ENCODE data around the gene CMPK1. TPM values are rescaled to one million over a fixed set of nuclear protein-coding genes. Genes with fewer than 3 reads are reported as not detected.

CMPK1 gene
- total and polyA plus RNA-seq, 2 donors, result 71.6 to 112 TPM

GRCh38 chr1:47347735-47348134, 14.1 kb downstream of the CMPK1 start:
- Histone ChIP-seq H3K4me1 (ENCODE audit: control insufficient read depth in 2 of 2, insufficient read depth in 2 of 2, low read length in 2 of 2) (no peaks in the 10 kb centered on the region), H3K9me3 (ENCODE audit: control insufficient read depth in 2 of 2, insufficient read depth in 1 of 2, low read length in 1 of 2) (no peaks in the 10 kb centered on the region), H3K4me3 (ENCODE audit: low read length in 2 of 2) (no peak overlapping the region), H3K27ac (ENCODE audit: low read depth in 1 of 2, low read length in 1 of 2) (no peak overlapping the region), H3K36me3 (ENCODE audit: control insufficient read depth in 2 of 2, insufficient read depth in 2 of 2, low read length in 1 of 2) (peaks cover 3 to 4% of the 10 kb centered on the region in 2 donors), H3K27me3 (ENCODE audit: control insufficient read depth in 2 of 2, insufficient read depth in 1 of 2, low read length in 1 of 2) (no peaks in the 10 kb centered on the region)
- 95% methylated on average over 9 of the region's 9 CpGs for WGBS
- DNase-seq (ENCODE audit: low read depth in 6 of 9, low spot score in 9 of 9), result no peak

- H3K9me3 ChIP-seq (ENCODE audit: control insufficient read depth in 2 of 2, insufficient read depth in 1 of 2, low read length in 1 of 2), result no peaks in the 10 kb centered on the region
- DNase-seq (ENCODE audit: low read depth in 6 of 9, low spot score in 9 of 9), result no peak
- no peaks in the 10 kb centered on the region for H3K27me3 ChIP-seq (ENCODE audit: control insufficient read depth in 2 of 2, insufficient read depth in 1 of 2, low read length in 1 of 2)
- no peak overlapping the region for H3K4me3 ChIP-seq (ENCODE audit: low read length in 2 of 2)
- no peaks in the 10 kb centered on the region for H3K4me1 ChIP-seq (ENCODE audit: control insufficient read depth in 2 of 2, insufficient read depth in 2 of 2, low read length in 2 of 2)
- H3K27ac ChIP-seq (ENCODE audit: low read depth in 1 of 2, low read length in 1 of 2), result no peak overlapping the region
- H3K36me3 ChIP-seq (ENCODE audit: control insufficient read depth in 2 of 2, insufficient read depth in 2 of 2, low read length in 1 of 2), result peaks cover 3 to 4% of the 10 kb centered on the region in 2 donors
- 100% methylated on average over 1 of the region's 1 CpG for WGBS
Observed at GRCh38 chr1:47348246-47348645, 14.7 kb downstream of the CMPK1 start.

GRCh38 chr1:47351305-47351704, 17.7 kb downstream of the CMPK1 start:
- Histone ChIP-seq H3K9me3 (ENCODE audit: control insufficient read depth in 2 of 2, insufficient read depth in 1 of 2, low read length in 1 of 2) (no peaks in the 10 kb centered on the region), H3K27ac (ENCODE audit: low read depth in 1 of 2, low read length in 1 of 2) (no peak overlapping the region), H3K27me3 (ENCODE audit: control insufficient read depth in 2 of 2, insufficient read depth in 1 of 2, low read length in 1 of 2) (no peaks in the 10 kb centered on the region), H3K36me3 (ENCODE audit: control insufficient read depth in 2 of 2, insufficient read depth in 2 of 2, low read length in 1 of 2) (peaks cover 3 to 4% of the 10 kb centered on the region in 2 donors), H3K4me1 (ENCODE audit: control insufficient read depth in 2 of 2, insufficient read depth in 2 of 2, low read length in 2 of 2) (no peaks in the 10 kb centered on the region), H3K4me3 (ENCODE audit: low read length in 2 of 2) (no peak overlapping the region)
- no peak for DNase-seq (ENCODE audit: low read depth in 6 of 9, low spot score in 9 of 9)
- over 99% methylated on average over 2 of the region's 2 CpGs for WGBS

- H3K9me3 ChIP-seq (ENCODE audit: control insufficient read depth in 2 of 2, insufficient read depth in 1 of 2, low read length in 1 of 2), result no peaks in the 10 kb centered on the region
- H3K36me3 ChIP-seq (ENCODE audit: control insufficient read depth in 2 of 2, insufficient read depth in 2 of 2, low read length in 1 of 2), result no peaks in the 10 kb centered on the region
- H3K4me1 ChIP-seq (ENCODE audit: control insufficient read depth in 2 of 2, insufficient read depth in 2 of 2, low read length in 2 of 2), result no peaks in the 10 kb centered on the region
- H3K27me3 ChIP-seq (ENCODE audit: control insufficient read depth in 2 of 2, insufficient read depth in 1 of 2, low read length in 1 of 2), result no peaks in the 10 kb centered on the region
- no peak overlapping the region for H3K27ac ChIP-seq (ENCODE audit: low read depth in 1 of 2, low read length in 1 of 2)
- 82% methylated on average over 3 of the region's 3 CpGs for WGBS
- no peak overlapping the region for H3K4me3 ChIP-seq (ENCODE audit: low read length in 2 of 2)
- DNase-seq (ENCODE audit: low read depth in 6 of 9, low spot score in 9 of 9), result no peak
Observed at GRCh38 chr1:47361380-47361779, 27.8 kb downstream of the CMPK1 start.

- no peak overlapping the region for H3K4me3 ChIP-seq (ENCODE audit: low read length in 2 of 2)
- no peaks in the 10 kb centered on the region for H3K27me3 ChIP-seq (ENCODE audit: control insufficient read depth in 2 of 2, insufficient read depth in 1 of 2, low read length in 1 of 2)
- H3K27ac ChIP-seq (ENCODE audit: low read depth in 1 of 2, low read length in 1 of 2), result no peak overlapping the region
- no peaks in the 10 kb centered on the region for H3K9me3 ChIP-seq (ENCODE audit: control insufficient read depth in 2 of 2, insufficient read depth in 1 of 2, low read length in 1 of 2)
- WGBS, result 96% methylated on average over 1 of the region's 1 CpG
- no peaks in the 10 kb centered on the region for H3K4me1 ChIP-seq (ENCODE audit: control insufficient read depth in 2 of 2, insufficient read depth in 2 of 2, low read length in 2 of 2)
- DNase-seq (ENCODE audit: low read depth in 6 of 9, low spot score in 9 of 9), result no peak
- no peaks in the 10 kb centered on the region for H3K36me3 ChIP-seq (ENCODE audit: control insufficient read depth in 2 of 2, insufficient read depth in 2 of 2, low read length in 1 of 2)
Observed at GRCh38 chr1:47362828-47363227, 29.2 kb downstream of the CMPK1 start.

GRCh38 chr1:47367651-47368050, 34.1 kb downstream of the CMPK1 start:
- H3K4me1 ChIP-seq (ENCODE audit: control insufficient read depth in 2 of 2, insufficient read depth in 2 of 2, low read length in 2 of 2), result no peaks in the 10 kb centered on the region
- WGBS, result 89% methylated on average over 7 of the region's 7 CpGs
- no peaks in the 10 kb centered on the region for H3K9me3 ChIP-seq (ENCODE audit: control insufficient read depth in 2 of 2, insufficient read depth in 1 of 2, low read length in 1 of 2)
- no peak overlapping the region for H3K4me3 ChIP-seq (ENCODE audit: low read length in 2 of 2)
- H3K27ac ChIP-seq (ENCODE audit: low read depth in 1 of 2, low read length in 1 of 2), result no peak overlapping the region
- no peak for DNase-seq (ENCODE audit: low read depth in 6 of 9, low spot score in 9 of 9)
- H3K27me3 ChIP-seq (ENCODE audit: control insufficient read depth in 2 of 2, insufficient read depth in 1 of 2, low read length in 1 of 2), result no peaks in the 10 kb centered on the region
- peaks cover 16 to 23% of the 10 kb centered on the region in 2 donors for H3K36me3 ChIP-seq (ENCODE audit: control insufficient read depth in 2 of 2, insufficient read depth in 2 of 2, low read length in 1 of 2)

- Histone ChIP-seq H3K9me3 (ENCODE audit: control insufficient read depth in 2 of 2, insufficient read depth in 1 of 2, low read length in 1 of 2) (no peaks in the 10 kb centered on the region), H3K4me1 (ENCODE audit: control insufficient read depth in 2 of 2, insufficient read depth in 2 of 2, low read length in 2 of 2) (no peaks in the 10 kb centered on the region), H3K36me3 (ENCODE audit: control insufficient read depth in 2 of 2, insufficient read depth in 2 of 2, low read length in 1 of 2) (peaks cover 16 to 42% of the 10 kb centered on the region in 2 donors), H3K27me3 (ENCODE audit: control insufficient read depth in 2 of 2, insufficient read depth in 1 of 2, low read length in 1 of 2) (no peaks in the 10 kb centered on the region), H3K4me3 (ENCODE audit: low read length in 2 of 2) (no peak overlapping the region), H3K27ac (ENCODE audit: low read depth in 1 of 2, low read length in 1 of 2) (no peak overlapping the region)
- no peak for DNase-seq (ENCODE audit: low read depth in 6 of 9, low spot score in 9 of 9)
Observed at GRCh38 chr1:47371016-47371517, 37.5 kb downstream of the CMPK1 start.

GRCh38 chr1:47374501-47374900, 40.9 kb downstream of the CMPK1 start:
- H3K27me3 ChIP-seq (ENCODE audit: control insufficient read depth in 2 of 2, insufficient read depth in 1 of 2, low read length in 1 of 2), result no peaks in the 10 kb centered on the region
- H3K36me3 ChIP-seq (ENCODE audit: control insufficient read depth in 2 of 2, insufficient read depth in 2 of 2, low read length in 1 of 2), result peaks cover 6 to 36% of the 10 kb centered on the region in 2 donors

GRCh38 chr1:47378147-47378546, 44.6 kb downstream of the CMPK1 start:
- H3K36me3 ChIP-seq (ENCODE audit: control insufficient read depth in 2 of 2, insufficient read depth in 2 of 2, low read length in 1 of 2), result peaks cover 0 to 30% of the 10 kb centered on the region in 2 donors
- no peaks in the 10 kb centered on the region for H3K4me1 ChIP-seq (ENCODE audit: control insufficient read depth in 2 of 2, insufficient read depth in 2 of 2, low read length in 2 of 2)
- DNase-seq (ENCODE audit: low read depth in 6 of 9, low spot score in 9 of 9), result no peak
- H3K27me3 ChIP-seq (ENCODE audit: control insufficient read depth in 2 of 2, insufficient read depth in 1 of 2, low read length in 1 of 2), result no peaks in the 10 kb centered on the region
- H3K27ac ChIP-seq (ENCODE audit: low read depth in 1 of 2, low read length in 1 of 2), result no peak overlapping the region
- no peaks in the 10 kb centered on the region for H3K9me3 ChIP-seq (ENCODE audit: control insufficient read depth in 2 of 2, insufficient read depth in 1 of 2, low read length in 1 of 2)
- 99% methylated on average over 1 of the region's 1 CpG for WGBS
- H3K4me3 ChIP-seq (ENCODE audit: low read length in 2 of 2), result no peak overlapping the region

More at GRCh38 chr1:47374501-47374900, 40.9 kb downstream of the CMPK1 start:
- no peak for DNase-seq (ENCODE audit: low read depth in 6 of 9, low spot score in 9 of 9)
- Histone ChIP-seq H3K4me1 (ENCODE audit: control insufficient read depth in 2 of 2, insufficient read depth in 2 of 2, low read length in 2 of 2) (no peaks in the 10 kb centered on the region), H3K9me3 (ENCODE audit: control insufficient read depth in 2 of 2, insufficient read depth in 1 of 2, low read length in 1 of 2) (no peaks in the 10 kb centered on the region), H3K27ac (ENCODE audit: low read depth in 1 of 2, low read length in 1 of 2) (no peak overlapping the region), H3K4me3 (ENCODE audit: low read length in 2 of 2) (no peak overlapping the region)
- 97% methylated on average over 1 of the region's 1 CpG for whole genome bisulfite sequencing

GRCh38 chr1:47380699-47381098, 47.1 kb downstream of the CMPK1 start:
- H3K27me3 ChIP-seq (ENCODE audit: control insufficient read depth in 2 of 2, insufficient read depth in 1 of 2, low read length in 1 of 2), result no peaks in the 10 kb centered on the region
- DNase-seq (ENCODE audit: low read depth in 6 of 9, low spot score in 9 of 9), result no peak
- no peaks in the 10 kb centered on the region for H3K4me1 ChIP-seq (ENCODE audit: control insufficient read depth in 2 of 2, insufficient read depth in 2 of 2, low read length in 2 of 2)
- H3K36me3 ChIP-seq (ENCODE audit: control insufficient read depth in 2 of 2, insufficient read depth in 2 of 2, low read length in 1 of 2), result peaks cover 2 to 12% of the 10 kb centered on the region in 2 donors
- WGBS, result 98% methylated on average over 5 of the region's 5 CpGs
- no peak overlapping the region for H3K4me3 ChIP-seq (ENCODE audit: low read length in 2 of 2)
- no peaks in the 10 kb centered on the region for H3K9me3 ChIP-seq (ENCODE audit: control insufficient read depth in 2 of 2, insufficient read depth in 1 of 2, low read length in 1 of 2)
- H3K27ac ChIP-seq (ENCODE audit: low read depth in 1 of 2, low read length in 1 of 2), result no peak overlapping the region

All from thymus (tissue), 11 donors.